OCI-LY3 (cell line): ENCODE results near the gene FAHD1.

Experiments used
- EZH2phosphoT487 ChIP-seq: fragments of 200-600 bp; shearing (Covaris generic); IDR thresholded peaks from 2 replicates; pipeline ENCODE4 v1.6.1; 2018; ENCODE audit warnings: antibody characterized with exemption, mixed run types, low read depth
- TF ChIP-seq, protein P1 (sequence below): fragments of 200-600, 300-600 bp; sonication (generic); IDR thresholded peaks from 2 replicates; pipeline ENCODE4 v1.5.1; 2014; ENCODE audit warnings: antibody characterized with exemption, low read length, low read depth

DNA sequence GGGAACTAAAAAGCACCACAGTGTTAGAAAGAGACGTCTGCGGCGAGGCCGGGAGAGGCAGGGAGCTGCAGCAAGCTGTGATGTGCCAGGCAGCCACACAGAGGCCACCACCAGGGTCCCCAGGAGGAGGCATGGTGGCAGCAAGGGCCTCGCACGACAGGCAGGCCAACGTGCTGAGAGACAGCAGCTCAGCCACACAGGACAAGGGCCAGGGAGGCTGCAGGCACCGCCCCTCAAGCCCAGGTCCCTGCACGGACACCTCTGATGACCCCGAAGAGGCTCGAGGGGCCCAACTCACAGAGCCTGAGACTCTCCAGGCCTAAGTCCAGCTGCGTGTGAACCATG is 6.1 kb upstream of the FAHD1 start:
- TF ChIP-seq, protein P1, sequence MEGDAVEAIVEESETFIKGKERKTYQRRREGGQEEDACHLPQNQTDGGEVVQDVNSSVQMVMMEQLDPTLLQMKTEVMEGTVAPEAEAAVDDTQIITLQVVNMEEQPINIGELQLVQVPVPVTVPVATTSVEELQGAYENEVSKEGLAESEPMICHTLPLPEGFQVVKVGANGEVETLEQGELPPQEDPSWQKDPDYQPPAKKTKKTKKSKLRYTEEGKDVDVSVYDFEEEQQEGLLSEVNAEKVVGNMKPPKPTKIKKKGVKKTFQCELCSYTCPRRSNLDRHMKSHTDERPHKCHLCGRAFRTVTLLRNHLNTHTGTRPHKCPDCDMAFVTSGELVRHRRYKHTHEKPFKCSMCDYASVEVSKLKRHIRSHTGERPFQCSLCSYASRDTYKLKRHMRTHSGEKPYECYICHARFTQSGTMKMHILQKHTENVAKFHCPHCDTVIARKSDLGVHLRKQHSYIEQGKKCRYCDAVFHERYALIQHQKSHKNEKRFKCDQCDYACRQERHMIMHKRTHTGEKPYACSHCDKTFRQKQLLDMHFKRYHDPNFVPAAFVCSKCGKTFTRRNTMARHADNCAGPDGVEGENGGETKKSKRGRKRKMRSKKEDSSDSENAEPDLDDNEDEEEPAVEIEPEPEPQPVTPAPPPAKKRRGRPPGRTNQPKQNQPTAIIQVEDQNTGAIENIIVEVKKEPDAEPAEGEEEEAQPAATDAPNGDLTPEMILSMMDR = no peak
- TF ChIP-seq EZH2phosphoT487 = no peak
